ENCODE measurements around the gene UBE2N.

DNA sequence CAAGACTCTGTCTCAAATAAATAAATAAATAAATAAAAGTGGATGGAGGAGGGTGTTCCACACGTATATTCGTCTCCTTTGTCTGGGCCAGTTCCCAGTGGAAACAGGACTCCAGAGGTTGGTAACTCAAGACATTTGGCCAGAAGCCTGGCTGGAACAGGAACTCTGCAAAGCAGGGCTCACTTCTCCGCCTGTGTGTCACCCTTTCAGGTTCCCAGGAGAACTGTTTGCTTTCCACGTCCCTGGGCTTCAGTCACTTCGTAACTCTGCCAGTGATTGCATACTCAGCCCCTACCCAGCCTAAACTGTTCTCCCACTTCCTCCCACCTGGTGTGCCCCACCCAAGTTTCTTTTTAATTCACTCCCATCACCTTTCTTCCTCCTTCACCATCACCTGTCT is 7.0 kb upstream of the UBE2N start:
- TF ChIP-seq, protein P1, sequence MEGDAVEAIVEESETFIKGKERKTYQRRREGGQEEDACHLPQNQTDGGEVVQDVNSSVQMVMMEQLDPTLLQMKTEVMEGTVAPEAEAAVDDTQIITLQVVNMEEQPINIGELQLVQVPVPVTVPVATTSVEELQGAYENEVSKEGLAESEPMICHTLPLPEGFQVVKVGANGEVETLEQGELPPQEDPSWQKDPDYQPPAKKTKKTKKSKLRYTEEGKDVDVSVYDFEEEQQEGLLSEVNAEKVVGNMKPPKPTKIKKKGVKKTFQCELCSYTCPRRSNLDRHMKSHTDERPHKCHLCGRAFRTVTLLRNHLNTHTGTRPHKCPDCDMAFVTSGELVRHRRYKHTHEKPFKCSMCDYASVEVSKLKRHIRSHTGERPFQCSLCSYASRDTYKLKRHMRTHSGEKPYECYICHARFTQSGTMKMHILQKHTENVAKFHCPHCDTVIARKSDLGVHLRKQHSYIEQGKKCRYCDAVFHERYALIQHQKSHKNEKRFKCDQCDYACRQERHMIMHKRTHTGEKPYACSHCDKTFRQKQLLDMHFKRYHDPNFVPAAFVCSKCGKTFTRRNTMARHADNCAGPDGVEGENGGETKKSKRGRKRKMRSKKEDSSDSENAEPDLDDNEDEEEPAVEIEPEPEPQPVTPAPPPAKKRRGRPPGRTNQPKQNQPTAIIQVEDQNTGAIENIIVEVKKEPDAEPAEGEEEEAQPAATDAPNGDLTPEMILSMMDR (IDR thresholded peaks at IDR 0.05): no peak
- no peak for TF ChIP-seq POLR2A (IDR thresholded peaks at IDR 0.05)
